ENCODE data around the gene CSTPP1. TPM values are rescaled to one million over a fixed set of nuclear protein-coding genes. Genes with fewer than 3 reads are reported as not detected.

The CSTPP1 gene
- total and polyA plus RNA-seq, 2 donors (not counting 1 experiment from before 2014, with no cell fraction given) = 15.5 to 34.1 TPM

GRCh38 chr11:46902694-46903093 lies 33.9 kb upstream of the CSTPP1 start:
- Histone ChIP-seq H3K4me3 (replicated peaks in 1 of 4; ENCODE audit: control extremely low read depth in 1 of 4, insufficient read depth in 1 of 4, low read depth in 3 of 4, low read length in 4 of 4) (no peak overlapping the region), H3K4me2 (ENCODE audit: extremely low read depth, insufficient read depth, low read length) (no peak overlapping the region), H3K79me2 (ENCODE audit: control insufficient read depth, insufficient read depth, low read length) (no peaks in the 10 kb centered on the region), H2AFZ (ENCODE audit: low read length) (no peak overlapping the region), H4K20me1 (ENCODE audit: control insufficient read depth, extremely low read depth, insufficient read depth, low read length) (no peaks in the 10 kb centered on the region), H3K9me3 (ENCODE audit: control insufficient read depth, insufficient read depth, low read depth, low read length) (no peaks in the 10 kb centered on the region), H3K9ac (ENCODE audit: insufficient read depth, low read length) (no peak overlapping the region), H3K27ac (ENCODE audit: insufficient read depth, low read length) (no peak overlapping the region), H3K36me3 (ENCODE audit: control insufficient read depth, insufficient read depth, low read length) (no peaks in the 10 kb centered on the region), H3K27me3 (ENCODE audit: control insufficient read depth, insufficient read depth, low read length) (no peaks in the 10 kb centered on the region), H3K4me1 (ENCODE audit: control insufficient read depth, extremely low read depth, insufficient read depth, low read length) (no peaks in the 10 kb centered on the region)
- no peak for DNase-seq (ENCODE audit: low read depth in 2 of 2)
- TF ChIP-seq EZH2 (IDR thresholded peaks at IDR 0.05; ENCODE audit: low read length, missing control alignments) = no peak
- no peak for TF ChIP-seq CTCF (conservative IDR thresholded peaks at IDR 0.05 in 1 of 2, IDR thresholded peaks at IDR 0.05 in 1 of 2; ENCODE audit: low read depth in 1 of 2, low read length in 2 of 2)

GRCh38 chr11:46903846-46904245 lies 32.7 kb upstream of the CSTPP1 start:
- Histone ChIP-seq H3K4me2 (ENCODE audit: extremely low read depth, insufficient read depth, low read length) (no peak overlapping the region), H3K9me3 (ENCODE audit: control insufficient read depth, insufficient read depth, low read depth, low read length) (no peaks in the 10 kb centered on the region), H3K4me1 (ENCODE audit: control insufficient read depth, extremely low read depth, insufficient read depth, low read length) (no peaks in the 10 kb centered on the region), H3K9ac (ENCODE audit: insufficient read depth, low read length) (no peak overlapping the region), H4K20me1 (ENCODE audit: control insufficient read depth, extremely low read depth, insufficient read depth, low read length) (no peaks in the 10 kb centered on the region), H3K27me3 (ENCODE audit: control insufficient read depth, insufficient read depth, low read length) (no peaks in the 10 kb centered on the region), H3K4me3 (replicated peaks in 1 of 4; ENCODE audit: control extremely low read depth in 1 of 4, insufficient read depth in 1 of 4, low read depth in 3 of 4, low read length in 4 of 4) (no peak overlapping the region), H2AFZ (ENCODE audit: low read length) (no peak overlapping the region), H3K27ac (ENCODE audit: insufficient read depth, low read length) (no peak overlapping the region), H3K36me3 (ENCODE audit: control insufficient read depth, insufficient read depth, low read length) (no peaks in the 10 kb centered on the region), H3K79me2 (ENCODE audit: control insufficient read depth, insufficient read depth, low read length) (no peaks in the 10 kb centered on the region)
- no peak for DNase-seq (ENCODE audit: low read depth in 2 of 2)
- TF ChIP-seq EZH2 (IDR thresholded peaks at IDR 0.05; ENCODE audit: low read length, missing control alignments) (no peak), CTCF (conservative IDR thresholded peaks at IDR 0.05 in 1 of 2, IDR thresholded peaks at IDR 0.05 in 1 of 2; ENCODE audit: low read depth in 1 of 2, low read length in 2 of 2) (no peak)

GRCh38 chr11:46905806-46906205 lies 30.8 kb upstream of the CSTPP1 start:
- no peak overlapping the region for H3K4me3 ChIP-seq (replicated peaks in 1 of 4; ENCODE audit: control extremely low read depth in 1 of 4, insufficient read depth in 1 of 4, low read depth in 3 of 4, low read length in 4 of 4)
- no peaks in the 10 kb centered on the region for H3K27me3 ChIP-seq (ENCODE audit: control insufficient read depth, insufficient read depth, low read length)
- H3K36me3 ChIP-seq (ENCODE audit: control insufficient read depth, insufficient read depth, low read length) = no peaks in the 10 kb centered on the region
- H3K27ac ChIP-seq (ENCODE audit: insufficient read depth, low read length) = no peak overlapping the region
- H3K9ac ChIP-seq (ENCODE audit: insufficient read depth, low read length) = no peak overlapping the region
- no peaks in the 10 kb centered on the region for H4K20me1 ChIP-seq (ENCODE audit: control insufficient read depth, extremely low read depth, insufficient read depth, low read length)
- H2AFZ ChIP-seq (ENCODE audit: low read length) = no peak overlapping the region
- H3K79me2 ChIP-seq (ENCODE audit: control insufficient read depth, insufficient read depth, low read length) = no peaks in the 10 kb centered on the region
- no peak for DNase-seq (ENCODE audit: low read depth in 2 of 2)
- H3K4me2 ChIP-seq (ENCODE audit: extremely low read depth, insufficient read depth, low read length) = no peak overlapping the region
- TF ChIP-seq EZH2 (IDR thresholded peaks at IDR 0.05; ENCODE audit: low read length, missing control alignments) (no peak), CTCF (conservative IDR thresholded peaks at IDR 0.05 in 1 of 2, IDR thresholded peaks at IDR 0.05 in 1 of 2; ENCODE audit: low read depth in 1 of 2, low read length in 2 of 2) (no peak)
- no peaks in the 10 kb centered on the region for H3K9me3 ChIP-seq (ENCODE audit: control insufficient read depth, insufficient read depth, low read depth, low read length)
- H3K4me1 ChIP-seq (ENCODE audit: control insufficient read depth, extremely low read depth, insufficient read depth, low read length) = no peaks in the 10 kb centered on the region
